HG03565 (cell line): ENCODE measurements around the gene TNRC6C.
"Not testable (repeated sequence)": the region's sequence is repeated elsewhere in the genome, so short reads cannot be mapped to it uniquely, and the experiment has no call there.

ENCODE experiments used
- ATAC-seq: cut with Tn5 transposase; IDR thresholded peaks from one replicate; pipeline ENCODE4 v1.9.1; 2021; ENCODE audit warnings: mild to moderate bottlenecking, moderate library complexity; ENCODE audit not compliant: unreplicated experiment

TNRC6C gene

DNA sequence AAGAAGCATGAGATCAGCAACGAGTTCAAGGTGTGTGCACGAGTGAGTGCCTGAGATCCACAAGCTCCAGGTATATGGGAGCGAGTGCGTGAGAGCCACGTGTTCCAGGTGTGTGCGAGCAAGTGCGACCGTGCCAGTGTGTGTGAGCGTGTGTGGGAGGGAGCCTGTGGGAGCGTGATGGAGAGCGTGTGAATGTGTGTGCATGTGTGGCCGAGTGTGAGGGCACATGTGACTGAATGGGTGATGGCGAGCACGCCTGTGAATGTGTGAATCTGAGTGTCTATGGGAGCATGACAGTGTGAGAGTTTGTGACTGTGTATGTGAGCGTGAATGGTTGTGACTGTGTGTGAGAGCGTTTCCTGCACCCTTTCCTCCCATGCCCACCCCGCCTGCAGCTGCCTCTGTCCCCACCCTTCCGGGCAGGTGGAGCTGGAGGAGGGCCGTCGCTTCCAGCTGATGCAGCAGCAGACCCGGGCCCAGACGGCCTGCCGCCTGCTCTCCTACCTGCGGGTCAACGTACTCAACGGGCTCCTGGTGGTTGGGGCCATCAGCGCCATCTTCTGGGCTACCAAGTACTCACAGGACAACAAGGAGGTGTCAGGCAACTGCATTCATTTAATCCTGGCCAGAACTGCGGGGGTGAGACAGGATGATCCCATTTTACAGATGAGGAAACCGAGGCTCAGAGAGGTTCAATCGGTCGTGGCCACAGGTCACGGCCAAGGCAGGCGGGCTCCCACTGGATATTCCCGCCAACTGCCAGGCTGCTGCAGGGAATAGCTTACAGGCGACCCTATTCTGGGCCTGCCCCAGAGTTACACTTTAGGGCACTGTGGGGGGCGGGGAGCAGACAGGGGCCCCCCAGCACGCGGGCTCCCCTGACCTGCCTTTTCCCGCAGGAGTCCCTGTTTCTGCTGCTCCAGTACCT, 175.7 kb downstream of the TNRC6C start:
- no peak for ATAC-seq

DNA sequence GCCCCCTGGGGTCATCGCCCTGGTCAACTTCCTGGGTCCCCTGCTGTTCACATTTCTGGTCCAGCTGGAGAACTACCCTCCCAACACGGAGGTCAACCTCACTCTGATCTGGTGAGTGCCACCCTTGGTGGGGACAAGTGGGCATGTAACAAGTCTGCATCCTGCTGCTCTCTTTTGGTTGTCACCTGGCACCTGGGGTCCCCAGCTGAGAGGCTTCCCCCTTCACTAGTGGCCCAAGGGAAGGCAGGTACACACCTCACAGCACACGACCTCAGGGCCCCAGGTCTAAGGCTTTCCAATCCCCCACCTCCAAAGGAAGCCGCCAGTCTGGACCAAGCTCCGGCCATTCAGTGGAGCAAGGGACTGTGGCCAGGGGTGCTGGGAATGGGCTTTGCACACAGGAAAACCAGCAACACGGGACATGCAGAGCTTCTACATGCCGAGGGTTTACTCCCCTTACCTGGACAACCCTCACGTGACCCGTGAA, 176.4 kb downstream of the TNRC6C start:
- no peak for ATAC-seq

DNA sequence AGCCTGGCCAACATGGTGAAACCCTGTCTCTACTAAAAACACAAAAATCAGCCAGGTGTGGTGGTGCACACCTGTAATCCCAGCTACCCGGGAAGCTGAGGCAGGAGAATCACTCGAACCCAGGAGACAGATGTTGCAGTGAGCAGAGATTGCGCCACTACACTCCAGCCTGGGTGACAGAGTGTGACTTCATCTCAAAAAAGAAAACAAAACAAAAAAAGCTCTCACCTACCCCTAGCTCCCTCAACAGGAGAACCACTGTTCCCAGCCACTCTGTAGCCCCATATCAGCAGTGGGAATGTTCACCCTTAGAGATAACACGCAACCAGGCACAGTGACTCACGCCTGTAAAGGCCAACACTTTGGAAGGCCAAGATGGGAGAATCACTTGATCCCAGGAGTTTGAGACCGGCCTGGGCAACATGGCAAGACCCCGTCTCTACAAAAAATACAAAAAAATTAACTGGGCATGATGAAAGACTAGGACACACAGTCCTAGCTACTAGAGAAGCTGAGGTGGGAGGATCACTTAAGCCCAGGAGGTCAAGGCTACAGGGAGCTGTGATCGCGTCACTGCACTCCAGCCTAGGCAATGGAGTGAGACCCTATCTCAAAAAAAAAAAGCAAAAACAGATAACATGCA, 177.5 kb downstream of the TNRC6C start:
- ATAC-seq = no peak

DNA sequence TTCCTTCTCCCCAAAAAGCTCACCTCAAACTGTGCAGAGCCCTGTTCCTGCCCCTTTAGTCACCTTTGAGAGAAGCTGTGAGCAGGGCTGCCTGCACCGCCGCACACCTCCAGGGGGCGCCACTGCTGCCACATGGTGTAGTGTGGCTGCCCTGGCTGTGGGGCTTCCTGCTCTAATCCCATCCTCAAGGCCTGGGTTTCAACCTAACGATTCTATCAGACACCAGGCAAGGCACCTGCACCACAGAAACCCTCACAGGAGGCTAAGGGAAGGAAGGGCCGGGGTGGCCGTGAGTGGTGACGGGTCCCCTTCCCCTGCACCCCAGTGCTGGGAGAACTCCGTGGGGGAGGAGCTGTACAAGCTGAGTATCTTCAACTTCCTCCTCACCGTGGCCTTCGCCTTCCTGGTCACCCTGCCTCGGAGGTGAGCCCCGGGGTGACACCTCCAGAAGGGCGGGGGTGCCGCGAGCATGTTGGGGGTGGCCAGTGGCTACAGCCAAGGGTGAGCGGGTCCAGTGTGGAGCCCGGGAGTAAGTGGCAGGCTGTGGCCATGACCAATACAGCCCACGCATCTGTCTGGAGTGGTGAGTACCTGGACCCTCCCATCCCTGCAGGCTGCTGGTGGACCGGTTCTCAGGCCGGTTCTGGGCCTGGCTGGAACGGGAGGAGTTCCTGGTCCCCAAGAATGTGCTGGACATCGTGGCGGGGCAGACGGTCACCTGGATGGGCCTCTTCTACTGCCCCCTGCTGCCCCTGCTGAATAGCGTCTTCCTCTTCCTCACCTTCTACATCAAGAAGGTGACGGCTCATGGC, 179.1 kb downstream of the TNRC6C start:
- ATAC-seq = no peak

DNA sequence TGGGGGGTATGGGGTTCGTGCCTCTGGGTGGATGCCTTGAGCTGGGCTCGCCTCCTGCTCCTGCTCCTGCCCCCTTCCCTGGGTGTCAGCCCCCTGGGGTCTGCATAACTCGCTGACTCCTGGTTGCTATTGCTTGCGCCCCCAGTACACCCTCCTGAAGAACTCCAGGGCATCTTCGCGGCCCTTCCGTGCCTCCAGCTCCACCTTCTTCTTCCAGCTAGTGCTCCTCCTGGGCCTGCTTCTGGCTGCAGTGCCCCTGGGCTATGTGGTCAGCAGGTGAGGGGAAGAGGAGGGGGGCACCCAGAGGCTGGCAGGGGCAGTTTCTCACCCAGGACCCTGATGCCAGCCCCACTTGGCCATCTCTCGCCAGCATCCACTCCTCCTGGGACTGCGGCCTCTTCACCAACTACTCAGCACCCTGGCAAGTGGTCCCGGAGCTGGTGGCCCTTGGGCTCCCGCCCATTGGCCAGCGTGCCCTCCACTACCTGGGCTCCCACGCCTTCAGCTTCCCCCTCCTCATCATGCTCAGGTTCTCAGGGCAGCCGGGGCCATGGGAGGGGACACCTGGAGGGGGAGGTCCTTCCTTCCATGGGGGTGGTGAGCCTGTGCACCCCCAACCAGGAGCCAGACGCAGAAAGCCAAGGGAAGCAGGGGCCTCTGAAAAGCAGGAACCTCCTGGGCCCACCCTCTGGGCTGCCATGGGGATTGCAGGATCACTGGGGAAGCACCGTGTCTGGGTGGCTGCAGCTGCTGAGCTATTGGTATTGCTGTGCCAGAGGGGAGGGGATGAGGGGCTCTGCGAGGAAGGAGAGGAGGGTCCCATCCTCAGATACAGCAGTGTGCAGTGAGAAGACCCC, 179.9 kb downstream of the TNRC6C start:
- ATAC-seq = no peak

DNA sequence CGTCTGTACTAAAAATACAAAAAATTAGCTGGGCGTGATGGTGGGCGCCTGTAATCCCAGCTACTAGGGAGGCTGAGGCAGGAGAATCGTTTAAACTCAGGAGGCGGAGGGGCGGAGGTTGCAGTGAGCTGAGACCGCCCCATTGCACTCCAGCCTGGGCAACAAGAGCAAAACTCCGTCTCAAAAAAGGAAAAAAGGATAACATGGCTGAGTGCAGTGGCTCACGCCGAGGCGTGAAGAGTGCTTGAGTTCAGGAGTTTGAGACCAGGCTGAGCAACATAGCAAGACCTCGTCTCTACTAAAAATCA, 181.3 kb downstream of the TNRC6C start:
- not testable (repeated sequence) for ATAC-seq

DNA sequence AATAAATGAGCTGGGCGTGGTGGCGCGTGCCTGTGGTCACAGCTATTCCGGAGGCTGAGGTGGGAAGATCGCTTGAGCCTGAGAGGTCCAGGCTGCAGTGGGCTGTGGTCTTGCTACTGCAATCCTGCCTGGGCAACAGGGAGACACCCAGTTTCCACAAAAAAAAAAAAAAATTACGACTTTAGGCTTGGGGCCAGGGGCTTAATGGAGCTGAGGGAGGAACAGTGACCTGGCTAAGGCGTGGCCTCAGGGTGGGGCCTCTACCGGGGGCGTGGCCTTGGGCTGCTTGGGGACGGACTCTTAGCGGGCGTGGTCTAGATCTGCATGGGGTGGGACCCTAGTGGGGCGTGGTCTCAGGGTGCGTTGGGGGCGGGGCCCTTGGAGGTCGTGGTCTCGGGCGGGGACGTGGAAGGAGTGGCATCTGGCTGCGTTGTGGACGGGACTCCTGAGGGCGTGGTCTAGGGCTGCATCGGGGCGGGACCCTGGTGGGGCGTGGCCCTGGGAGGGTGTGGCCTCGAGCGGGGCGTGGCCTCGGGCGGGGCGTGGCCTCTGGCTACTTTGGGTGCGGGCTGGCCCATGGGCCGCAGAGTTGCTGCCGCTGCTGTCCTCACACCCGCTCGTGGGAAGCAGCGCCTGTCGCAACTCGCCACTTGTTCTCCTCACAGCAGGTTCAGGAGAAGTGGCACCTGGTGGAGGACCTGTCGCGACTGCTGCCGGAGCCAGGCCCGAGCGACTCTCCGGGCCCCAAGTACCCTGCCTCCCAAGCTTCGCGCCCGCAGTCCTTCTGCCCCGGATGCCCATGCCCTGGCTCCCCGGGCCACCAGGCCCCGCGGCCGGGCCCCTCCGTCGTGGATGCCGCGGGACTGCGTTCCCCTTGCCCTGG, 181.9 kb downstream of the TNRC6C start:
- ATAC-seq = peak; percentile 63

DNA sequence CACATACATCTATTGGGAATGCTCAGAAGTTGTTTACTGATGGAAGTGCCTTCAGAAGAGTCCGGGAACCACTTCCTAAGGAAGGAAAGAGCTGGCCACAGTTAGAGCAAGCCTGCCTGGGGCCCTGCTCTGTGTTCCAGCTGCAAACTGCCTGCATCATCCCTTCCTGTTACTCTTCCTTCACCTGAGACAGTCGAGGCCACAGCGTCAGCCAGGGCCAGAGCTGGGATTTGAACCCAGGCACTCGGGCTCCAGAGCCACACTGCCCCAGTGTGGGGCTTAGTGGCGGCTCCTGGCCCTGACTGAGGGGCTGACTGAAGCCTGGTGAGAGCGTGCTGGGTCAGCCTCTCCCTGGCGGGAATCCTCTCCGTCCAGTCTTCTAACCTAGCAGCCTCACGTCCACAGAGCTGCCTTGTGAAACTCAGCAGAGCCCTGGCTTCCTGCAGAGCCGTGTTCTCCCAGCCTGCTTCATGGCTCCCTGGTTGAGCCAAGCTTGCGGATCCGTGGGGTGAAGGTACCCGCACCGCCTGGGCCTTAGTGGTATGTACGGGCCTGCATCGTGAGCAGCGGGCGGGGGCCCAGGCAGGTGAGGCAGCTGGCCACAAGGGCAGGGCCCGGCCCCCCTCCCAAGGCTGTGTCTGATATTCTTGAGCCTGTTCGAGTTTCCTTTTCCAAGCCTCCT, 183.1 kb downstream of the TNRC6C start:
- ATAC-seq = no peak

DNA sequence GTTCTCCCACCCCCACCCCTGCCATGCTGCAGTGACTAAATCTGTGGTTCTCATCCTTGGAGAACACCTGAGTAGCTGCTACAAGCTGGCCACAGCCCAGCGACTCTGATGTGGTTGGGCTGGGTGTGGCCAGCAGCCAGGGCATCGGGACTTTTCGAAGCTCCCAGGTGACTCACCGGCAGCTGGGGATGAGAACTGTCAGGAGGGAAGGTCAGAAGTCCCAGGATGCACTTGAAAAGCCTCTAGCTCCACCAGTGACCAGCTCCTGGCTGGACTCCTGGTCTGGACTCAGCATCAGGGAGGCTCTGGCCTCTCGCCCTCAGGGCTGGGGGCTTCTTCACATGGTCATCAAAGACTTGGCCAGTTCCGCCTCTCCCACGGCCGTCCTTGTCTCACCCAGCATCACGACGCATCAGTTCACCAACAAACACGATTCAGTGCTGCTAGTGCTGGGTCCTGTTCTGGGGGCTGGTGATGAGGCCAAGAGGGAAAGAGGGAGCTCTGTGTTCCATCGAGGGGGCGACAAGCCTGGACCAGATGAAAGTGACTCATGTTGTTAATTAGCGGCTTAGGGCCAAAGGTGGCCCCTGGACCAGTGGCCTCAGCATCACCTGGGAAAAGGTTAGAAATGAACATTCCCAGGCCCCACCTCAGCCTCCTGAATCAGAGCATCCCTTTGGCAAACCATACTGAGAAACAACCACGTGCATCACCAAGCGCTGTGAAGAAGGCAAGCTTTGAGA, 183.8 kb downstream of the TNRC6C start:
- ATAC-seq = no peak

DNA sequence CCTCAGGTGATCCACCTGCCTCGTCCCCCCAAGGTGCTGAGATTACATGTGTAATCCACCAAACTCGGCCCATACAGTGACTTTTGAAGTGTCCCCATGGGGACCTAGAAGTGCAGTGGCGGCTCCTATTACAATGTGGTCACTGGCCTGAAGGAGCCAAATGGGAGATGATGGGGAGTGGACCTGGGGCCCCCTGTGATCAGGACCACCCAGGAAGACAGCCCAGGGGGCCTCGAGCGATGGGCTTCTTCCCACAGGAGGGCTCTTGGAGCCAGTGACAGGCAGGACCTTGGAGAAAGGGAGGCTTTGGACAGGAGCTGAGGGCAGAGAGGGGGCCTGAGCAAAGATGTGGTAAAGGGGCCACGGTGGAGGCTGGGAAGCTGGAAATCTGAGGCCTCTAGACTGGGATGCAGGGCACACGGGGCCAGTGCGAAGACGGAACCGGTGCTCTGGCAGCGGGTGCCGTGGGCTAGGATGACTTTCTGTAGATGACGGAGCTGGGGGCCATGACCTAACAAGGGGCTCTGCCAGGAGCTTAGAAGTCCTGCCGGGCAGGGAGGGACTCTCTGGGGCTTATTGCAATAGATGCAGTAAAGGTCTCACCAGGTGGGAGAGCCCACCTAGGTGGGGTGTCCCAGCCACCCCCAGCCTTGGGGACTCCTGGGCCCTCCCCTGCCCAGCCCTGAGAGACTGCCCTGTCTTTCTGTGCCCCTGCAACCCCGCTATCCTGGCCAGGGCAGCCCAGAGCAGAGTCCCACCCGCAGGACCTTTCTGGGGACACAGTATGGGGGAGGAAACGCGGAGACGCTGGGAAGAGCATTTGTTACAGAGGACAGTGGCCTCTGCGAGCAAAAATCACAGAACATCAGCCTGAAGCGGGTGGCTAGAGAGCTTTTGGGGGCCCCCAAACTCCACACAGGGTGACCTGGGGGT, 185.0 kb downstream of the TNRC6C start:
- ATAC-seq = no peak

DNA sequence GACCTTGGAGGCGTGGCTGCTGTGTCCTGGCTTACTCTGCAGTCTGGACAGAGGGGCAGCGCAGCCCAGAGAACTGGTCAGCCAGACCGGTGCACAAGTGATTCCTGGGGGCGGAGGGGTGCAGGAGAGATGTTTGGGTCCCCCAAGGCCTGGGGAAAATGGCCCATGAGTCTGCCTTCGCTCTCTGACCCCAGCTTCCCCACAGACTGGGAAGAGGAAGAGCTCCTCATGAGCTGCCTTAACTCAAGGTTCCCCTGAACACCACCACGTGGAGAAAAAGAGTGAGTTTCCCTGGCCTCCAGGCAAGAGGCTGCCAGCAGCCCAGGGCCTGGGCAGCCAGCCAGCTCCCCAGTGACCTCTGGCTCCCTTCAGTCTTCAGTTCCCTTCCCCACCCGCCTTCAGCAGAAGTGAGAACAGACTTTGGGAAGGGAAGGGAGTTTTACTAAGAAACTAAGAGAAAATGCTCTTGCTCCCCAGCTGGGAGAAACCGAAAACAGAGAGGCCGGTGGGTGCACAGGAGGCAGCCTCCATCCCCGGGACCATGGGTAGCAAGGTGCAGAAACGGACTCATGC, 185.7 kb downstream of the TNRC6C start:
- no peak for ATAC-seq

DNA sequence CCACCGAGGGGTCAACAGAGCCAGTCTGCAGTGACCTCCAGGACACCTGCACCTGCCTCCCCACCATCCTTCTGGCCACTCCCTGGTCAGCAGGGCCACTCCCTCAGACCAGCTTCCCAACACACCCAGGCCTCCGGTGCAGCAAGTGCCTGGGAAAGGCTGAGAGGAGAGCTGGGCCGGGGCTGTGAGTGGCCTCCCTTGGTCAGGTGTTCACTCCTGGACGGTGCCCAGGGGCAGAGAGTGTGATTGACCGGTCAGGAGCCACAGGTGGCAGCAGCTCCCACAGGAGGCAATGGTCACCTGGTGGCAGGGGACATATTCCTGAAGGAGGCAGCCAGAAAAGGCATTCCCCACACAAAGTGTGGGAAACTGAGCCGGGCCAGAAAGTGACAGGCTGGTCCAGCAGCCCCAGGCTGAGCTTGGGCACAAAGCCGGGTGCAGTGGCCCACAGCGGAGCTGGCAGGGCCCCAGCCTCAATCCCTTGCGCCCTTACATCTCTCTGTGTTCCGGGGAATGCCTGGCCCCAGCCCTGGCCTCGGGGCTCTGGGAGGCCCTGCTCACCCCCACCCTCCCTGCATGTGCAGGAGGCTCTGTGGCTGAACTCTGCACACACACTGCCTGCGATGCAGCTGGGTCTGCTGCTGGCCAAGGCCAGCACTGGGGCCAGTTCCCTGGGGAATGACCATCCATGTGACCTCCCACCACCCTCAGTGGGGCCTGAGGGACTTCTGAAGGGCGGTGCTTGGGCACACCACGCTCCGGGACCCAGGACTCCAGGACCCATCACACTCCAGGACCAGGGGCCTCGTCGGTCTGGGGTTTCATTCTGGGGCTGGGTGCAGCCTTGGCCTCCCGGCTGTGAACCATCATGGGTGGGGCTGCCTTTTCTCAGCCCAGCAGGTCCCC, 186.5 kb downstream of the TNRC6C start:
- ATAC-seq = no peak

DNA sequence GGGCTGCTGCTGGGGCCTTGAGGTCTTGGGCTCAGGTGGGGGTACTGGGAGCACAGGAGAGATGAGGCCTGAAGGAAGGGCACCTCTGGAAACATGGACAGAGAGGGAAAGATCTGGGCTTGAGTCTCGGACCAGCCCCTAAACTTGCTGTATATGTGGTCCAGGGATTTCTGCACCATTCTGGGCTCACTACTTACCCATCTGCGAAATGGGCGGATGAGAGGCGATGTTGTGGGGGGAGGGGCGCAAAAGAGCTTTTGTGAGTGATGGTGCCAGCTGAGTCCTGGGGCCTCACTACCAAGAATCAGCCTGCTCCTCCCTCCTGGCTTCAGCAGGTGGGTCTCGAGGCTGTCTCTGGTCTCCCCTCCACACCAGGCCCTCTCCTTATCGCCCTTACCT, 188.0 kb downstream of the TNRC6C start:
- ATAC-seq = no peak

DNA sequence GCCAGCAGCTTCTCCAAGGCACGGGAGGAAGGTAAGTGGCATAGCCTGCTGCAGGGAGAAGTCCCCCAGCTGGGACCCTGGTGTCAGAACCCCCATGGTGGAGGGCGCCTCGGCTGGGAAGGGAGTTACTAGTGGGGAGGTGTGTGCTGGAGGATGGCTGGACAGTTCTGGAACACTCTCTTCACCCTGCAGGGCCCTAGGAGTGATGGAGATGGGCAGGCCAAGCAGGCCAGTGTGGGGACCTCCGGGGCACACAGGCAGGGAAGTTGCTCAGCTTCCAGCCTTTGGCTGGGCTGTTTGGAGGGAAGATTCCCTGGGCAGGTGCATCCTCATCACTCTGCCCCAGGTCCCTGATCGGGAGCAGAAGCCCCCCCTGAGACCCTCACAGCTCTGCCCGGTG, 188.4 kb downstream of the TNRC6C start:
- ATAC-seq = no peak

DNA sequence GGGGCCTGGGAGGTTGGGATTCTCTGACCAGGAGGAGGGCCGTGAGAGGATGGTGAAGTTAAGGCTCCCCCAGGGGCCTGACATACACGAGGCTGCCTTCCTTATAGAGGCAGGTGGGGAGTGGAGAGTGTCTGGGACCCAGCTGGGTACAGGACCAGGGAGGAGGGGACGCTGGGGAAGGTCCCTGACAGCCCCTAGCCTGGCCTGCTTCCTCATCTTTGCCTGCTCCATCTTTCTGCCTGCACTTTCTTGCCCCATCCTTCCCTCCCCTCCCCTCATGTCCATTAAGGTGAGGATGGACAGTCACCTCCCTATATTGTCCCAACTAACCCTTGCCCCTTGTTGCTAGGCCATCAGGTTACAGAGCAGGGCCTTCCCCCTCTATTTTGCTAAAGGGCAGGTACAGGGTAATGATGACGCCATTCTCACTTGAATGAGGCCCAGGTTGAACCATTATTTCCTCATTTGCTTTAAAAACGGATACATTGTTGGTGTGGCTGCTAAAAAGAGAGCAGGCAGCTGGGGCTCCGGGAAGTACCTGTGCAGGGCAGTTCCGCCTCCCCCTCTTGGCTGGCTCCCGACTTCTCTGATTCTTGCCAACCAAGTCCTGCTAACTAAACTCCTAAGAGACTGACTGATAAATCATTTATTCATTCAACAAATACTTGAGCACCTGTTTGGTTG, 189.0 kb downstream of the TNRC6C start:
- no peak for ATAC-seq
